Putamen (tissue), 1 donor: ENCODE data around the gene GNA14.
"Not testable (repeated sequence)": the region's sequence is repeated elsewhere in the genome, so short reads cannot be mapped to it uniquely, and the experiment has no call there.

Source experiments
- DNase-seq: peaks from one replicate; pipeline ENCODE4 v3.0.0-alpha.2; 2016; ENCODE audit warnings: low spot score

Gene GNA14

GRCh38 chr9:77489405-77490163 is 158.5 kb downstream of the GNA14 start:
- not testable (repeated sequence) for DNase-seq

- no peak for DNase-seq
These were observed 159.5 kb downstream of the GNA14 start for GRCh38 chr9:77488439-77489126.

GRCh38 chr9:77486968-77487367 is 161.2 kb downstream of the GNA14 start:
- DNase-seq, result no peak

- DNase-seq, result no peak
These were observed 161.7 kb downstream of the GNA14 start for GRCh38 chr9:77486463-77486862.

GRCh38 chr9:77475641-77476473 is 172.3 kb downstream of the GNA14 start:
- DNase-seq, result no peak

- no peak for DNase-seq
These were observed 173.2 kb downstream of the GNA14 start for GRCh38 chr9:77474936-77475335.

GRCh38 chr9:77472646-77473045 is 175.5 kb downstream of the GNA14 start:
- DNase-seq, result no peak

- DNase-seq, result no peak
These were observed 176.6 kb downstream of the GNA14 start for GRCh38 chr9:77471572-77471971.

- DNase-seq, result no peak
These were observed 178.4 kb downstream of the GNA14 start for GRCh38 chr9:77469515-77470231.

- DNase-seq, result no peak
These were observed 183.5 kb downstream of the GNA14 start for GRCh38 chr9:77464661-77465060.

GRCh38 chr9:77463151-77463550 is 185.0 kb downstream of the GNA14 start:
- no peak for DNase-seq

- DNase-seq, result no peak
These were observed 186.1 kb downstream of the GNA14 start for GRCh38 chr9:77462066-77462465.

- no peak for DNase-seq
These were observed 187.2 kb downstream of the GNA14 start for GRCh38 chr9:77460938-77461337.

- peak; percentile 71 for DNase-seq
These were observed 190.1 kb downstream of the GNA14 start for GRCh38 chr9:77457916-77458592.

GRCh38 chr9:77456829-77457437 is 191.2 kb downstream of the GNA14 start:
- peak; percentile 83 for DNase-seq

- DNase-seq, result no peak
These were observed 192.7 kb downstream of the GNA14 start for GRCh38 chr9:77455312-77455927.

GRCh38 chr9:77454663-77455062 is 193.5 kb downstream of the GNA14 start:
- no peak for DNase-seq

- DNase-seq, result no peak
These were observed 194.1 kb downstream of the GNA14 start for GRCh38 chr9:77453825-77454647.

- DNase-seq, result no peak
These were observed 196.6 kb downstream of the GNA14 start for GRCh38 chr9:77451507-77451906.

- no peak for DNase-seq
These were observed 198.0 kb downstream of the GNA14 start for GRCh38 chr9:77450085-77450475.
